NCI-H345 treated with DMSO at 0.1 percent for 48 hours (cell line): Measurements from ENCODE around the gene MACROD1.
A peak's percentile ranks its signal among the peaks of the same experiment; 100 is the strongest.
"Not testable (repeated sequence)": the region's sequence is repeated elsewhere in the genome, so short reads cannot be mapped to it uniquely, and the experiment has no call there.

ENCODE experiments used
- DNase-seq: peaks from one replicate; lab custom pipeline; 2025; ENCODE audit not compliant: unreplicated experiment; lab: John Stamatoyannopoulos, UW

Gene MACROD1

DNA sequence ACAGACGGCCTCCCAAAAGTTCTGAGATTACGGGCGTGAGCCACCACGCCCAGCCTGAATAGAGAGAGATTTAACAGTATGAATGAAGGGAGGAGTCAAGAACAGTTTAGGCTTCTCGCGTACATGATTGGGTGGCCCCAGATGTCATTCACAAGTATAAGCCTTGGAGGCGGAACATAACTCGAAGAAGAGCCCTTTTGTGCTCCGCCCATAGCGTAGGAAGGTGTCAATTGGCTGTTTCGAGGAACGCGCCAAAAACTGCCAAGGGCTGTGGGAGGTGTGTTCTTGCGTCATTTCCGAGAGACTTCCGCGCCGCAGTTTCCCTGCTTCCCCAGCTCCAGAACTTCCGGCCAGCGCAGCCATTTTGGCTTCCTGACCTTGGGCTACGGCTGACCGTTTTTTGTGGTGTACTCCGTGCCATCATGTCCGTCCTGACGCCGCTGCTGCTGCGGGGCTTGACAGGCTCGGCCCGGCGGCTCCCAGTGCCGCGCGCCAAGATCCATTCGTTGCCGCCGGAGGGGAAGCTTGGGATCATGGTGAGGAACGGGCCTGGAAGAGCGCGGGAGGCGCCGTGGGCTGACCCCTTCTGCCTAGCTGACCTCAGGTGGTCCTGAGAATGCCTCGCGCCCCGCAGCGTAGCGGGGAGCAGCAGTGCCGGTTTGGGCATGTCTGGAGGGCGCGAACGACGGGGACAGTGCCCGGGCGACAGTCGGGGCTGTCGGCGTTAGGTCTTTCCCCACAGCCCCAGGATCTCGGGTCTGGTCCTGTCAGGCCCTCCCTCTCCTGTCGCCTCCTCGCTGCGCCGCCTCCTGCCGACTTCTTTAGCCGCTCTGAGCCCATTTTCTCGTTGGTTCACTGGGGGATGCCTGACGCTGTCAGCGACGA lies 191.4 kb downstream of the MACROD1 start, which contains the start of gene COX8A:
TSS of gene COX8A (plus strand) at position 362 of the 885 bp plus-strand sequence. CDS start at position 423, 61 bp downstream.
- DNase-seq, result peak; percentile 98

DNA sequence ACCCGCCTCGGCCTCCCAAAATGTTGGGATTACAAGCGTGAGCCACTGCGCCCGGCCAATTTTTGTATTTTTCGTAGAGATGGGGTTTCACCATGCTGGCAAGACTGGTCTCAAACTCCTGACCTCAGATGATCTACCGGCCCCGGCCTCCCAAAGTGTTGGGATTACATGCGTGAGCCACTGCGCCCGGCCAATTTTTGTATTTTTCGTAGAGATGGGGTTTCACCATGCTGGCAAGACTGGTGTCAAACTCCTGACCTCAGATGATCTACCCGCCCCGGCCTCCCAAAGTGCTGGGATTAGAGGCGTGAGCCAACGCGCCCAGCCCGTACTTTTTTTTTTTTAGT lies 192.0 kb downstream of the MACROD1 start:
- DNase-seq, result not testable (repeated sequence)

DNA sequence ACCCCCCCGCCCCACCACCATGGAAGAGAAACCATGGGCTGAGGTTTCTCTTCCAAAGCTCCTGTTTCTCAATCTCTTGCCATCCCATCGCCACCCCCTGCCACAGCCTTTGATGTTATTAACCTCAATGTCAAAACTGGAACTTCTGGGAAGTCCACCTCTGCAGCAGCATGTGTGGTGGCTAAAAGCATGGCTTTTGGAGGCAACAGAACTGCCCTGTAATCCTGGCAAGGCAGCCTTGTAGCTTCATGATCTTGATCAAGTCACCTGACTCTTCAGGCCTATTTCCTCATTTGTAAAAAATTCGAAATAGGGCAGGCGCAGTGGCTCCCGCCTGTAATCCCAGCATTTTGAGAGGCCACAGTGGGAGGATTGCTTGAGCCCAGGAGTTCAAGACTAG lies 195.0 kb downstream of the MACROD1 start:
- DNase-seq, result no peak

DNA sequence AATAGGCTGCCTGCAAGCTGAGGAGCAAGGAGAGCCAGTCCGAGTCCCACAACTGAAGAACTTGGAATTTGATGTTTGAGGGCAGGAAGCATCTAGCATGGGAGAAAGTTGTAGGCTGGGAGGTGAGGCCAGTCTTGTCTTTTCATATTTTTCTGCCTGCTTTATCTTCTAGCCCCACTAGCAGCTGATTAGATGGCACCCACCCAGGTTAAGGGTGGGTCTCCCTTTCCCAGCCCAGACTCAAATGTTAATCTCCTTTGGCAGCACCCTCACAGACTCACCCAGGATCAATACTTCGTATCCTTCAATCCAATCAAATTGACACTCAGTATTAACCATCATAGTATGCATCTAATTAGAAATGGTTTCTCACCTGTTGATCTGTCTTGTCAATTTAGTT lies 196.5 kb downstream of the MACROD1 start:
- DNase-seq, result no peak

DNA sequence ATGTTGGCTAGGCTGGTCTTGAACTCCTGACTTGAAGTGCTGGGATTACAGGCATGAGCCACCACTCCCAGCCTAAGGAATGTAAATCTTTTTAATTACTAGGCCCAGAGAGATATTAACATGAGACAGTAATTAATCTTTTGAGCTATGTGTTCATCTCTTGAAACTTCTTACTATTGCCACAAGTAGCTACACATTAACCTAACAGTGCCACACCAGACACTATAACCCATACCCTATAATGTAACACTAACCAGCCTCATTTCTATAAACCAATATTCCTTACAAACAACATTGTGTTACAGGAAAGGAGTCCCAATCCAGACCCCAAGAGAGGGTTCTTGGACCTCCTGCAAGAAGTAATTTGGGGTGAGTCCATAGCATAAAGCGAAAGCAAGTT lies 199.5 kb downstream of the MACROD1 start:
- no peak for DNase-seq

GRCh38 chr11:63963895-63964294 lies 202.0 kb downstream of the MACROD1 start:
- DNase-seq, result not testable (repeated sequence)

DNA sequence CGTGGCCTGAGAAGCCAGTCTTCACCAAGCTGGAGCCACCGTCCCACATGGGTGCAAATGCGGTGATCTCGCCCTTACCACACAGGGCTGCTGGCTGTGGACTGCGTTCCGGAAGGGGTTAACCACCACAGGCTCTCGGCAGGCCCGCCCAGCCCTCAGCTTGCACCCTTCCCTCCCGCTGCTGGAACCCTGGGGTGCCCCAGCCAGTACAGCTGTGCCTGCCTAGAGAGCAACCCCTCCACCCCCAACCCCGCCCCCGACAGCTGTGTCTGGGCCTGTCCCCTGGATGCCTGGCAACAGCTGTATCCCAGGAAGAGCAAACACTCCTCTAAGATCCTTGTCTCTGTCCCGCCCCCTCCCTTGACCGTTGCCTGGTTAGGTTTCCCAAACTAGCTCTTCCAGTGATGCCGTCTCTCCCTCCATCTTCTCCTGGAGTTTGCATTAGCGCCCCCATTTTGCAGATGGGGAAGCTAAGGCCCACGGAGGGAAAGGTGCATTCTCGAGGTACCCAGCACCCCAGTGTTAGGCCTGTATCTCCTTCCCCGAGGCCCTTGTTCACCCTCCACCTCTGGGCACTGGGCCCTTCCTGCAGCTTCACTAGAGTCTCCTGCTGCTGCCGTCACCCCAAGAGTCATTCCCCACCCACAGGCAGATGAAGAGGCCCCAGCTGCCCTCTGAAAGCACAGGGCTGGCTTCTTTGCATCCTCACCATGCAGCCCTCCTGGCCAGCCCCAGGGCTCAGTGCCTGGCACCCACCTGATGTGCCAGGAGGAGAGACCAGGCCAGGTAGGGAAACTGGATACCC lies 204.1 kb downstream of the MACROD1 start:
- peak; percentile 77 for DNase-seq

GRCh38 chr11:63958008-63958407 lies 207.9 kb downstream of the MACROD1 start:
- no peak for DNase-seq

DNA sequence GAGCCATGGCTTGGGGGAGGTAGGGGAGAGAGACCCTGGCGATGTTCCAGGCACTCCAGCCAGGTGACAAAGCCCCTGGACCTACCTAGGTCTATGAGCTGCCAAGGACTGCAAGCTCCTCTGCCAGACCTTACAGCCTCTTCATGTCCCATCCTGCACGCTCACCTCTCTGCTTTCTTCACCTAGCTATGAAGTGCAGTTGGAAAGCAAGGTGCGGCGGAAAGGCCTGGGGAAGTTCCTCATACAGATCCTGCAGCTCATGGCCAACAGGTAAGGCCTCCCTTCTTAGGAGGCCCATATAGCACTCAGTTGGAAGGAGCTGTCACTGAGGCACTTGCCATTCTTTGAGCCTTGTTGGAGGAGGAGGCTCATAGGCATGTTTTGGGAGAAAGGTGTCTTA lies 213.3 kb downstream of the MACROD1 start:
- no peak for DNase-seq

- DNase-seq, result no peak
These were observed 214.0 kb downstream of the MACROD1 start for GRCh38 chr11:63951779-63952536.
